ENCODE data around the gene IKZF5. TPM values are rescaled to one million over a fixed set of nuclear protein-coding genes. Genes with fewer than 3 reads are reported as not detected.

The IKZF5 gene
- total RNA-seq, 2 experiments from 2014 or later, result 14.3 to 14.6 TPM

- peaks cover 20% of the 10 kb centered on the region for H3K36me3 Mint-ChIP-seq (ENCODE audit: low read depth)
- H3K9me3 Mint-ChIP-seq, result no peaks in the 10 kb centered on the region
- no peak for DNase-seq
- POLR2A ChIA-PET, result interaction anchor here (0.7 kb wide), 1 partner anchor 21 kb away, joined by 3 read pairs; no protein-coding TSS in a partner anchor
- H3K27ac Mint-ChIP-seq, result no peak overlapping the region
- H3K4me1 Mint-ChIP-seq, result no peaks in the 10 kb centered on the region
- H3K4me3 Mint-ChIP-seq, result no peak overlapping the region
- H3K27me3 Mint-ChIP-seq, result no peaks in the 10 kb centered on the region
- CTCF ChIA-PET, result interaction anchor here (1.7 to 3.7 kb wide), 2 partner anchors 10 to 17 kb away, joined by 4 to 19 read pairs; partner anchors contain the start of gene PSTK
Measured at GRCh38 chr10:122990278-122990677, 18.3 kb downstream of the IKZF5 start.

- Mint-ChIP-seq H3K27me3 (no peaks in the 10 kb centered on the region), H3K4me1 (no peaks in the 10 kb centered on the region), H3K4me3 (no peak overlapping the region), H3K36me3 (ENCODE audit: low read depth) (peaks cover 8% of the 10 kb centered on the region), H3K27ac (no peak overlapping the region), H3K9me3 (no peaks in the 10 kb centered on the region)
- ChIA-PET CTCF (interaction anchor here (1.7 to 3.7 kb wide), 2 partner anchors 8 to 19 kb away, joined by 4 to 19 read pairs; partner anchors contain the start of gene PSTK), POLR2A (no interaction called here)
- DNase-seq, result no peak
Measured at GRCh38 chr10:122988501-122988900, 20.1 kb downstream of the IKZF5 start.

- ChIA-PET POLR2A (no interaction called here), CTCF (interaction anchor here (0.7 kb wide), 1 partner anchor 32 kb away, joined by 3 read pairs; no protein-coding TSS in a partner anchor)
- Mint-ChIP-seq H3K4me1 (peaks cover 5% of the 10 kb centered on the region), H3K4me3 (no peak overlapping the region), H3K27me3 (no peaks in the 10 kb centered on the region), H3K9me3 (no peaks in the 10 kb centered on the region), H3K36me3 (ENCODE audit: low read depth) (peaks cover 2% of the 10 kb centered on the region), H3K27ac (no peak overlapping the region)
- no peak for DNase-seq
Measured at GRCh38 chr10:122986335-122986734, 22.3 kb downstream of the IKZF5 start.

GRCh38 chr10:122984708-122985107 is 23.9 kb downstream of the IKZF5 start:
- no peaks in the 10 kb centered on the region for H3K36me3 Mint-ChIP-seq (ENCODE audit: low read depth)
- no peak for DNase-seq
- no peak overlapping the region for H3K4me3 Mint-ChIP-seq
- no peaks in the 10 kb centered on the region for H3K9me3 Mint-ChIP-seq
- peaks cover 18% of the 10 kb centered on the region for H3K4me1 Mint-ChIP-seq
- H3K27me3 Mint-ChIP-seq, result no peaks in the 10 kb centered on the region
- no peak overlapping the region for H3K27ac Mint-ChIP-seq
- POLR2A ChIA-PET, result no interaction called here
- CTCF ChIA-PET, result interaction anchor here (1.6 to 1.7 kb wide), 2 partner anchors 10 to 13 kb away, joined by 5 to 6 read pairs; no protein-coding TSS in a partner anchor

GRCh38 chr10:122983898-122984297 is 24.7 kb downstream of the IKZF5 start:
- no peaks in the 10 kb centered on the region for H3K27me3 Mint-ChIP-seq
- DNase-seq, result no peak
- no peak overlapping the region for H3K4me3 Mint-ChIP-seq
- no peak overlapping the region for H3K27ac Mint-ChIP-seq
- no peaks in the 10 kb centered on the region for H3K36me3 Mint-ChIP-seq (ENCODE audit: low read depth)
- POLR2A ChIA-PET, result no interaction called here
- peaks cover 19% of the 10 kb centered on the region for H3K4me1 Mint-ChIP-seq
- H3K9me3 Mint-ChIP-seq, result no peaks in the 10 kb centered on the region
- CTCF ChIA-PET, result interaction anchor here (0.6 to 1.6 kb wide), 2 partner anchors 11 to 19 kb away, joined by 5 to 6 read pairs; no protein-coding TSS in a partner anchor

GRCh38 chr10:122981066-122981464 is 27.5 kb downstream of the IKZF5 start:
- H3K9me3 Mint-ChIP-seq, result no peaks in the 10 kb centered on the region
- POLR2A ChIA-PET, result interaction anchor here (1.0 kb wide), 1 partner anchor 27 kb away, joined by 3 read pairs; no protein-coding TSS in a partner anchor
- CTCF ChIA-PET, result interaction anchor here (0.7 to 2.4 kb wide), 9 partner anchors 9 to 173 kb away, joined by 3 to 19 read pairs (median 4); partner anchors contain the start of genes BUB3 and C10orf88
- H3K4me3 Mint-ChIP-seq, result peak overlapping the region; percentile 82
- H3K27me3 Mint-ChIP-seq, result peaks cover 10% of the 10 kb centered on the region
- DNase-seq, result no peak
- H3K27ac Mint-ChIP-seq, result peak overlapping the region; percentile 99
- H3K36me3 Mint-ChIP-seq (ENCODE audit: low read depth), result no peaks in the 10 kb centered on the region
- H3K4me1 Mint-ChIP-seq, result peaks cover 19% of the 10 kb centered on the region

GRCh38 chr10:122980209-122981065 is 28.2 kb downstream of the IKZF5 start, which contains the start of gene PSTK:
PSTK (plus strand) TSS chr10:122980401; CDS start chr10:122980480, 79 bp downstream.
- peak within 1 kb of the TSS; percentile 82 for H3K4me3 Mint-ChIP-seq
- H3K27me3 Mint-ChIP-seq, result peaks cover 10% of the 10 kb centered on the region
- H3K4me1 Mint-ChIP-seq, result peaks cover 19% of the 10 kb centered on the region
- peak; percentile 90 for DNase-seq
- no peaks in the 10 kb centered on the region for H3K9me3 Mint-ChIP-seq
- H3K27ac Mint-ChIP-seq, result peak within 1 kb of the TSS; percentile 99
- ChIA-PET CTCF (interaction anchor here (0.6 to 2.4 kb wide), 18 partner anchors 9 to 1057 kb away, joined by 3 to 19 read pairs (median 4); partner anchors contain the start of genes BUB3 and C10orf88), POLR2A (interaction anchor here (1.0 kb wide), 1 partner anchor 28 kb away, joined by 3 read pairs; no protein-coding TSS in a partner anchor)
- H3K36me3 Mint-ChIP-seq (ENCODE audit: low read depth), result no peaks in the 10 kb centered on the region

- ChIA-PET CTCF (no interaction called here), POLR2A (no interaction called here)
- Mint-ChIP-seq H3K27ac (no peak overlapping the region), H3K9me3 (no peaks in the 10 kb centered on the region), H3K4me3 (no peak overlapping the region), H3K36me3 (ENCODE audit: low read depth) (no peaks in the 10 kb centered on the region), H3K27me3 (peaks cover 10% of the 10 kb centered on the region), H3K4me1 (peaks cover under 1% of the 10 kb centered on the region)
- DNase-seq, result no peak
Measured at GRCh38 chr10:122974543-122975064, 34.0 kb downstream of the IKZF5 start.

GRCh38 chr10:122974023-122974422 is 34.6 kb downstream of the IKZF5 start:
- POLR2A ChIA-PET, result no interaction called here
- CTCF ChIA-PET, result no interaction called here
- H3K36me3 Mint-ChIP-seq (ENCODE audit: low read depth), result peaks cover 1% of the 10 kb centered on the region
- no peak for DNase-seq
- H3K4me3 Mint-ChIP-seq, result no peak overlapping the region
- no peaks in the 10 kb centered on the region for H3K4me1 Mint-ChIP-seq
- no peak overlapping the region for H3K27ac Mint-ChIP-seq
- peaks cover under 1% of the 10 kb centered on the region for H3K9me3 Mint-ChIP-seq
- peaks cover 10% of the 10 kb centered on the region for H3K27me3 Mint-ChIP-seq

- ChIA-PET CTCF (interaction anchor here (2.6 kb wide), 1 partner anchor 11 kb away, joined by 6 read pairs; the partner anchor contains the start of gene PSTK), POLR2A (no interaction called here)
- Mint-ChIP-seq H3K36me3 (ENCODE audit: low read depth) (peaks cover 5% of the 10 kb centered on the region), H3K4me3 (no peak overlapping the region), H3K4me1 (no peaks in the 10 kb centered on the region), H3K9me3 (peaks cover 29% of the 10 kb centered on the region), H3K27ac (no peak overlapping the region), H3K27me3 (peaks cover 24% of the 10 kb centered on the region)
- DNase-seq, result no peak
Measured at GRCh38 chr10:122968698-122969097, 39.9 kb downstream of the IKZF5 start.

GRCh38 chr10:122966879-122967278 is 41.7 kb downstream of the IKZF5 start:
- H3K36me3 Mint-ChIP-seq (ENCODE audit: low read depth), result peaks cover 5% of the 10 kb centered on the region
- H3K4me1 Mint-ChIP-seq, result no peaks in the 10 kb centered on the region
- no peak overlapping the region for H3K4me3 Mint-ChIP-seq
- no peak overlapping the region for H3K27ac Mint-ChIP-seq
- H3K9me3 Mint-ChIP-seq, result peaks cover 29% of the 10 kb centered on the region
- ChIA-PET POLR2A (no interaction called here), CTCF (interaction anchor here (0.8 kb wide), 1 partner anchor 28 kb away, joined by 3 read pairs; no protein-coding TSS in a partner anchor)
- no peak for DNase-seq
- peaks cover 24% of the 10 kb centered on the region for H3K27me3 Mint-ChIP-seq

- H3K27me3 Mint-ChIP-seq, result peaks cover 21% of the 10 kb centered on the region
- H3K4me1 Mint-ChIP-seq, result no peaks in the 10 kb centered on the region
- DNase-seq, result no peak
- H3K27ac Mint-ChIP-seq, result no peak overlapping the region
- peaks cover 19% of the 10 kb centered on the region for H3K9me3 Mint-ChIP-seq
- no peak overlapping the region for H3K4me3 Mint-ChIP-seq
- peaks cover 4% of the 10 kb centered on the region for H3K36me3 Mint-ChIP-seq (ENCODE audit: low read depth)
- ChIA-PET CTCF (interaction anchor here (2.5 kb wide), 1 partner anchor 17 kb away, joined by 10 read pairs; the partner anchor contains the start of gene PSTK), POLR2A (no interaction called here)
Measured at GRCh38 chr10:122962405-122962804, 46.2 kb downstream of the IKZF5 start.

Data from activated CD4-positive, alpha-beta T cell treated with anti-CD3 and anti-CD28 coated beads, Interleukin-2, amount 10 ng/mL, durations not matched to agents 7 days and 5 days (primary cell).